Fibroblast of peridontal ligament (primary cell): Measurements from ENCODE around the gene DUSP14.
"Not testable (repeated sequence)": the region's sequence is repeated elsewhere in the genome, so short reads cannot be mapped to it uniquely, and the experiment has no call there.

Experiments
- DNase-seq: peaks from one replicate; pipeline ENCODE4 v3.0.0-alpha.2; 2010; ENCODE audit errors: extremely low read depth

The DUSP14 gene

GRCh38 chr17:37483311-37484039 is 6.2 kb upstream of the DUSP14 start:
- DNase-seq: peak; percentile 97

DNA sequence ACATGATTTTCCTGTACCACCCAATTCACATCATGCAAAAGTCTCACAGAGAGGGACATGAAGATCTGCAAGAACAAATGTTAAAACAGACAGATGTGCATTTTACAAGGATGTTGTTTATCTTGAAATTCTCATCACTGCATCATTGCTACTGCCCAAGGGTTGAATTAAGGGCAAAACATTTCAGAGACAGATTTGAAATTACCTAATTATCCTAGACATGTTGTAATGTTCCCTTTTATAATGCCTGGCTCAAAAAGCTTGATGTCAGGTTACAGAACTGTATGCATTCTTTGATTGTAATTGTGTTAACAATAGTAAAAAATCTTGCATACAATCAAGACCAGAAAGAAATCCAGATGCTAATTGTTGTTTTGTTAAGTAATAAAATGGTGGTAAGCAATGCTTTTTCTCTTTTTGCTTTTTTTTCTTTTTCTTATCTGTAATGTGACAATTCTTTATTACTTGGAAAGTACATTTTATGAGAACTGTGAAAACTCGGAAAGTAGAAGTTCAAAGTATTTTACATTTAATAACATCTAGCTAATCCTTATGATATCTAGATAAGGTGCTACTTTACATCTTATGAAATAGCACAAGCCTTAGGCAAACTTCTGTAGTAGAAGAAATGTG is 3.6 kb upstream of the DUSP14 start:
- peak; percentile 41 for DNase-seq

GRCh38 chr17:37488009-37488604 is 1.6 kb upstream of the DUSP14 start:
- DNase-seq: peak; percentile 98

GRCh38 chr17:37488607-37489196 is 989 bp upstream of the DUSP14 start:
- peak; percentile 92 for DNase-seq

DNA sequence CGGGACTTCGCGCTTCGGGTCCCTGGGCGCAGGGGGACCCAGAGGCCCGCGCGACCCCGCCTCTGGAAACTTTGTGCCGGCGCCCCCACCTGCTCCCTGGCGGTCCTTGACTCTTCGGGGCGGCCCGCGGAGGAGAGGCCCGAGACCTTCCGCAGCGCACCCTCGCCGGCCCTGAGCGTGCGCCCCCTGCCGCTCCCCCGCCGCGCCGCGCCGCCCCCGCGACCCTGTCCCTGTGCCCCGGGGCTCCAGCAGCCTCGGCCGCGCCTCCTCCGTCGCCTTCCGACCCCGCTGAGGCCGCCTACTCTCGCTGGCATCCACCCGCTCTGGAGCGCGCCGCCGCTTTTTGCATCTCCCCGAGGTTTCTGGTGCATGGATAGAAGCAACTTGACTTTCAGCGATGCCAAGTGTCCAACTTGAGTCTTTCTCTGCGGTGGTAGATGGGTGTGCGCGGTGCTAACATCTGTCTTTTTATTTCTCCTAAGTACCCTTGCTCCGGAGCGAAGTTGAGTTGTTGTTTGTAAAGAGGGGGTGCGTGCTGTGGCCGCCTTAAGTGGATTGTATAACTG is 414 bp downstream of the DUSP14 start:
- peak; percentile 53 for DNase-seq

DNA sequence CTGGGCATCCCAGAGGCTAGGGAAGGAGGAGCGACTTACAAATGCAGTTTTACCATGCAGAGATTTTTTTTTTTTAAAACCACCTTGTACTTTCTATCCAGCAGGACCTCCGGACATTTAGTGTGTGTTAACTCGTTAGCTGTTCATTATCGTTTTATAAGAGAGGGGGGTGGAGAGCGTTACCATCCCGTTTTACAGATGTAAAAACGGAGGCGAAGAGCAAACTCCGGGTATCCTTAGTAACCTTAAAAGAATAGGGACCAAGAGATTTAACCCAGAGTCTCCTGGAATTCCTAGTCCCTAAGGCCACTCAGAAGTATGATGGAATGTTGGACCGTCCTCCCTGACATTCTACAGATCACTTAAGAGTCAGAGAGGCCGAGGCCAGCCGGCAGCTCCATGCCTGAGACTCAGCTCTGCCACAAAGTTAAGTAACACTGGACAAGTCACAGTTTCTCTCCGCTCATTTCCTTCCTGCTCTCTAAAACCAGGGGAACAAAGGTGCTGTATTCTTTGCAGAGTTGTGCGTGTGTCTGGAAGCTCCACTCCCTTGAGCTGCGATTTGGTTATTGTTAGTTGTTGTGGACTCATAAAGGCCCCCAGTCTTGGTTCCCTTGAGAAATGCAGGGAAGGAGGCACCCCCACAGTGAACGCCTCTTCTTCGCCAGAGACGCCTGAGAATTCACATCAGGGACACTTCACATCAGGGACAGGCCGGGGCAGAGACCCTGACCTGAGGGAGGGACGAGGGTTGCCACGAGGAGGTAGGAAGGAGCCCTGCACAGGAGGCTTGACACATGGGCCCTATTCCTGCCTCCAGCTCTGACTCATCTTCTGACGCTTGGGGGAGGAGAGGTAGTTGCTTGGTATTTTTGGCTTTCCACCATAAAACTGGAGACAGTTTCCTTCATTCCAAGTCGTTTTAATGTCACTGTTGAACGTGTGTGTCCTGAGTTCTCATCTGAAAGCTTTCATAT is 1.2 kb downstream of the DUSP14 start:
- DNase-seq: peak; percentile 85

- peak; percentile 10 for DNase-seq
These were observed 2.5 kb downstream of the DUSP14 start for GRCh38 chr17:37492167-37492566.

GRCh38 chr17:37493249-37494027 is 3.7 kb downstream of the DUSP14 start:
- DNase-seq: peak; percentile 95

- DNase-seq: no peak
These were observed 4.7 kb downstream of the DUSP14 start for GRCh38 chr17:37494401-37494831.

DNA sequence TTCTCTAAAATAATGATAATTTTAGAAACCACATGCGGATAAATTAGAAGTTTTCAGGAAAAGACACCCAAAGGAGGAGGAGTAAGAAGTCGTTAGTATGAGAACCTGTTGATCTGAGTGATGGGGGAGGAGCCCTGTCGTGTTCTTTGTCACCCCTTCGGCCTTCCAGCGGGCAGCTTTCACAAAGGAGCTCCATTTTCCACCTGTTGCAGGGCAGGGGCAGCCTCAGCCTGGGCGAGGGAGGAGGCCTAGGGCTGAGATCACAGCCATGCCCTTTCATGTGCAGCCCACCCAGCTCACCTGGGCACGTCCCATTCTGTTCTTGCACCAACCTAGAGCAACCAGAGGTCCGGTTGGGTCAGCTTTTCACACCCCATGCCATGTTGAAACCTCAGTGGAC is 5.3 kb downstream of the DUSP14 start:
- DNase-seq: no peak

DNA sequence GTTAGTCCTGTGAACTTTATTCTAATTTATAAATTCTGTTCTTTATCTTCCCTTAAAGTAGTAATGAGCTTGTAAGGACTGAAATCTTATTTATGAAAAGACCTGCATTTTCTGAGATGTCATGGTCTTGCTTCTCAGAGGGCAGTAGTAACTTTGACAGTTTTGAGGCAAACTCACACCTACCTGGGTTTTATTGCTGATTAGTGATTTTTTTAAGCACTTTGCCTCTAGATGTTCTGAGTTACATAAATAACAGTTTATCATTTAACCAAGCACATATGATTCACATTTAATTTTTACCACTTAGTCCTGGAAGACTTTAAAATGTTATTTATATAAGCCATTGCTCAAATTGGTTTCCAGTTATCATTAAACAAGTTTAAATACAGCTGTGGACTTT is 10.7 kb downstream of the DUSP14 start:
- DNase-seq: no peak

DNA sequence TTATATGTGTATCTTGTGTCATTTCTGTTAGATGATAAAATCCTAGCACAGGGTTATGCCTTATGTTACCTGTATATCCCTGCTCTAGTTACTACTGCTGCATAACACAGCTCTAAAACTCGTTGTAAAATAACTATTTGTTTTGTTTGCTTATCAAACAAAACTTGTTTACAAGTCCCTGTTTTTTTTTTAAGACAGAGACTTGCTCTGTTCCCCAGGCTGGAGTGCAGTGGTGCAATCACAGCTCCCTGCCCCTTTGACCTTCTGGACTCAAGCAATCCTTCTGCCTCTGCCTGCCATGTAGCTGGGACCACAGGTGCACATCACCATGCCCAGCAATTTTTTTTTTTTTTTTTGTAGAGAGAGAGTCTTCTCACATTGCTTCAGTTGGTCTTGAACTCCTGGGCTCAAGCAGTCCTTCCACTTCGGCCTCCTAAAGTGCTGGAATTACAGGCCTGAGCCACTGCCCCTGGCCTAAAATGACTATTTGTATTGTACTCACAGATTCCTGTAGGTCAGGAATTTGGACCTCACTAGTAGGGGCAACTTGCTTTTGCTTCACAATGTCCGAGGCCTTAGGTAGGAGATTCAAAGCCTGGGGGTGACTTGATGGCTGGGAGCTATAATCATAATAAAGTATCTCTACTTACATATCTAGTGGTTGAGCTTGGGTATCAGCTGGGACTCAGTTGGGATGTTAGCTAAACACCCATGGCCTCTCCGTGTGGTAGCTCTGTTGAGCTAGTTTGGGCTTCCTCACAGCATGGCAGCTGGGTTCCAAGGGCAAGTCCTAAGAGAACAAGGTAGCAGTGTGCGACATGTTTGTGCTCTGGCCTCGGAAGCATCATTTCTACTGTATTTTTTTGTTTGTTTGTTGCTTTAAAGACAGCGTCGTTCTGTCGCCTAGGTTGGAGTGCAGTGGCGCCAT is 12.6 kb downstream of the DUSP14 start:
- DNase-seq: no peak

DNA sequence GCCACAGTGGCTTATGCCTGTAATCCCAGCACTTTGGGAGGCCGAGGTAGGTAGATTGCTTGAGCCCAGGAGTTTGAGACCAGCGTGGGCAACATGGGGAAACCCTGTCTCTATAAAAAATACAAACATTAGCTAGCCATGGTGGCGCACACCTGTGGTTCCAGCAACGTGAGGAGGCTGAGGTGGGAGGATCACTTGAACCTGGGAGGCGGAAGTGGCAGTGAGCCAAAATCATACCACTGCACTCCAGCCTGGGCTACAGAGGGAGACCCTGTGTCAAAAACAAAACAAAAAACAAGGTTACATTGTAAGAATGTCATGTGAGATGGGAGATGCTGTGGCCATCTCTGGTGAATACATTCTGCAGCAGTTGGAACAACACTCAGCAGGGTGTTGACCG is 13.5 kb downstream of the DUSP14 start:
- no peak for DNase-seq

DNA sequence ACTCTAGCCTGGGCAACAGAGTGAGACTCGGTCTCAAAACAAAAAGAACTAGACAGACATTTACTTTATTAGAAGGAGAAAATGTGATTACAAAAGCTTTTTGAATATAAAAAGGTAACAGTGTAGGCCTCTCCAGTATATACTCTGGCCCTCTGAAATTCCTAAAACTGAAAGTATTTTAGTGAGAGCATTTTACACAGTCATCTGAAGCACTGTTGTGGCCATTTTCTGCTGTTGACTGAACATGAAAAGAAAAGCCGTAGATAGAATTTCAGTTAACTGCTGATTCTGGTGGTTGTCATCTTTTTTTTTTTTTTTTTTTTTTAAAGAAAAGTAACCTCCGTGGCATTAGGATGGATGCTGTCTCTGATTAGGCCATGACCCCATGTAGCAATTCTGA is 15.6 kb downstream of the DUSP14 start:
- DNase-seq: no peak

DNA sequence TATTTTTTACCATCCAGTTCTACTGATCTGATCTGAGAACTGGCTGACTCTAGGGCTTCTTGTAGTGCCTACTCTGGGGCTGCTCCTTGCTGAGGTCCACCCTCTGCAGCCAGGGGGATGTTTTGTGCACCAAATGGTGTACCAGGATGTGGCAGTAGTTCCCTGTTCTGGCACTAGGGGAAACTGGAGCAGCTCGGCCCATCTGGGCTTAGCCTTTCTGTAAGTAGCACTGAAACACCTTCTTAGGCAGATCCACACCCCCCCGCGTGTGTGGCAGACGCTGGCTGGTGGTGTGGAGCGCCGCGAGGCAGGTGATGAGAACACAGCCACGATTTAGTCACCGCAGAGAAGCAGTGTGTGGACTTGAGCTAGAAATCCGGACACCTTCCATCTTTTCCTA is 17.0 kb downstream of the DUSP14 start:
- DNase-seq: no peak

DNA sequence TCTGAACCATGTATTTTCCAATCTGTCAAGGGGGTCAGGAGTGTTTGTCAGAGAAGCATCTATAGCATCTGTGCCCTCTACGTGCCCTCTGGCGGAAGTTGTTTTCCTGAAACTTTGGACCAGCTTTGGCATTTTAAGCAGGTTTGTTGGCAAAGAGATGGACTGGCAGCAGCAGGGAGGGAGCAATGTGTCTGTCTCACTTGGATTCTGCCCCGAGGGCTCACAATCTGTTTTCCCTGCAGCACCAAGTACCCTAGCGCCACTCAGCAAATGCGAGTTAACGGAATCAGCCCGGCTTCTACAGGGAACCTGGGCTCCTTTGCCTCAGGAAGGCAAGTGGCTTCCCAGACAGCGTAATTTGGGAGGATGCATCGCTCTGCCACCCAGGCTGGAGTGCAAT is 17.4 kb downstream of the DUSP14 start:
- DNase-seq: no peak

DNA sequence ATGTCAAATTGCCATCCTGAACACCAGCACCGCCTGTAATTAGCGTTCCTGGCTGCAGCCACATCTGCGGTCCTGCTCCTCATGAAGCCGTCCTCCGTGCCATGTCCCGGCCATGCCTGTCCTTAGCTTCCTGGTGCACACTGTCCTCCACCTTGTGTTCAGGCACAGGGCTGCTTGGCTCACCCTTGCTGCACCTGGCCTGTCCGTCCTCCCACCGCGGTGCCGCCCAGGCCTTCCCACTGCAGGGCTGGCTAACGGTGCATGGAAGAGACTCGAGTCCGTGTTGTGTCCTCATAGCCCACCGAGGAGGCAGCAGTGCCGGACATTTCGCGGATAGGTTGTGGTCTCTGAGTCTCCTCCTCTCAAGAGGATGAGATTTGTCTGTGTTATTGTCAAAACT is 20.4 kb downstream of the DUSP14 start:
- DNase-seq: no peak

DNA sequence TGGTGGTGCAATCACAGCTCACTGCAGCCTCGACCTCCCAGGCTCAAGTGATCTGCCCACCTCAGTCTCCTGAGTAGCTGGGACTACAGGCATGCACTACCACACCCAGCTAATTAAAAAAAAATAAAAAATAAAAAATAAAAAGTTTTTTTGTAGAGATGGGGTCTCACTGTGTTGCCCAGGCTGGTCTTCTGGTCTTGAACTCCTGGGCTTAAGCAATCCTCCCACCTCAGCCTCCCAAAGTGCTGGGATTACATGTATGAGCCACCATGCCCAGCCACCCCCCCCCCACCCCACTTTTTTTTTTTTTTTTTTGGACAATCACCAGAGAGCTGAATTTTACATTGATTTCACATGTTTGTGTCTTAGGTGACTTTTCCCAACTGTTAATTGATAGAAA is 22.0 kb downstream of the DUSP14 start:
- DNase-seq: not testable (repeated sequence)

GRCh38 chr17:37512442-37513068 is 22.9 kb downstream of the DUSP14 start:
- no peak for DNase-seq
